MM.1S (cell line): Measurements from ENCODE around the gene SIPA1L2.

ENCODE experiments used
- DNase-seq: peaks from one replicate; pipeline ENCODE4 v3.0.0-alpha.2; 2015
- H2AFZ ChIP-seq: fragments of 300-600 bp; sonication (generic); 2 replicates; pipeline ENCODE4 v1.6.0; 2016; ENCODE audit warnings: antibody characterized with exemption, low read length
- H3F3A ChIP-seq: fragments of 300-600 bp; sonication (generic); 2 replicates; pipeline ENCODE4 v1.6.1; 2016; ENCODE audit warnings: mild to moderate bottlenecking, antibody characterized with exemption, low read length, moderate library complexity, mixed read lengths; ENCODE audit not compliant: insufficient read depth
- H3K27ac ChIP-seq: fragments of 300-600 bp; sonication (generic); 2 replicates; pipeline ENCODE4 v1.5.1; 2016; ENCODE audit warnings: mild to moderate bottlenecking, low read length
- H3K27me3 ChIP-seq: fragments of 300-600 bp; sonication (generic); replicated peaks from 2 replicates; pipeline ENCODE4 v1.6.0; 2016; ENCODE audit warnings: low read length; ENCODE audit not compliant: insufficient read depth
- H3K36me3 ChIP-seq: fragments of 300-600 bp; sonication (generic); replicated peaks from 2 replicates; pipeline ENCODE4 v1.6.1; 2016; ENCODE audit warnings: mild to moderate bottlenecking, low read length, mixed read lengths; ENCODE audit not compliant: insufficient read depth
- H3K4me1 ChIP-seq: fragments of 300-600 bp; sonication (generic); 2 replicates; pipeline ENCODE4 v1.6.1; 2016; ENCODE audit warnings: low read length, mixed read lengths
- H3K4me2 ChIP-seq: fragments of 300-600 bp; sonication (generic); 2 replicates; pipeline ENCODE4 v1.6.0; 2016; ENCODE audit warnings: low read depth, low read length
- H3K4me3 ChIP-seq: fragments of 300-600 bp; sonication (generic); 2 replicates; pipeline ENCODE4 v1.5.1; 2016; ENCODE audit warnings: low read length, mixed read lengths
- H3K79me2 ChIP-seq: fragments of 300-600 bp; sonication (generic); 2 replicates; pipeline ENCODE4 v1.6.1; 2016; ENCODE audit warnings: mixed run types, low read length, mixed read lengths
- H3K9ac ChIP-seq: fragments of 300-600 bp; sonication (generic); 2 replicates; pipeline ENCODE4 v1.6.1; 2016; ENCODE audit warnings: low read length, mixed read lengths
- H3K9me2 ChIP-seq: fragments of 300-600 bp; sonication (generic); replicated peaks from 2 replicates; pipeline ENCODE4 v1.6.1; 2016; ENCODE audit warnings: mild to moderate bottlenecking, low read length, mixed read lengths; ENCODE audit not compliant: insufficient read depth
- H3K9me3 ChIP-seq: fragments of 300-600 bp; sonication (generic); replicated peaks from 2 replicates; pipeline ENCODE4 v1.6.1; 2016; ENCODE audit warnings: mild to moderate bottlenecking, low read length, mixed read lengths; ENCODE audit not compliant: insufficient read depth
- H4K20me1 ChIP-seq: fragments of 300-600 bp; sonication (generic); 2 replicates; pipeline ENCODE4 v1.6.1; 2016; ENCODE audit warnings: mild to moderate bottlenecking, low read length, moderate library complexity, mixed read lengths; ENCODE audit not compliant: insufficient read depth
- CTCF ChIP-seq: fragments of 300-600 bp; sonication (generic); IDR thresholded peaks from 2 replicates; pipeline ENCODE4 v1.5.1; 2016; ENCODE audit warnings: antibody characterized with exemption, low read length, mixed read lengths
- EZH2 ChIP-seq: fragments of 300-600 bp; sonication (generic); optimal IDR thresholded peaks from 2 replicates; pipeline ENCODE3; 2017; ENCODE audit warnings: low read depth, mild to moderate bottlenecking, antibody characterized with exemption, low read length, mixed read lengths
- EZH2phosphoT487 ChIP-seq: fragments of 300-600 bp; sonication (generic); IDR thresholded peaks from 2 replicates; pipeline ENCODE4 v1.6.1; 2018; ENCODE audit warnings: antibody characterized with exemption, low read length

The SIPA1L2 gene

GRCh38 chr1:232662910-232663309 lies 33.0 kb upstream of the SIPA1L2 start:
- H3K4me1 ChIP-seq: no peaks in the 10 kb centered on the region
- H3K4me2 ChIP-seq: no peak overlapping the region
- no peaks in the 10 kb centered on the region for H4K20me1 ChIP-seq
- no peak overlapping the region for H3K27ac ChIP-seq
- no peak overlapping the region for H3K9ac ChIP-seq
- no peaks in the 10 kb centered on the region for H3K36me3 ChIP-seq
- TF ChIP-seq EZH2phosphoT487 (no peak), EZH2 (no peak), CTCF (no peak)
- peaks cover 4% of the 10 kb centered on the region for H3K27me3 ChIP-seq
- no peaks in the 10 kb centered on the region for H3K9me2 ChIP-seq
- no peaks in the 10 kb centered on the region for H3K9me3 ChIP-seq
- H2AFZ ChIP-seq: no peak overlapping the region
- no peak for DNase-seq
- H3K4me3 ChIP-seq: no peak overlapping the region
- H3K79me2 ChIP-seq: no peaks in the 10 kb centered on the region
- H3F3A ChIP-seq: no peaks in the 10 kb centered on the region

- TF ChIP-seq CTCF (no peak), EZH2phosphoT487 (no peak), EZH2 (no peak)
- H2AFZ ChIP-seq: no peak overlapping the region
- no peaks in the 10 kb centered on the region for H3K79me2 ChIP-seq
- H3K27me3 ChIP-seq: peaks cover 27% of the 10 kb centered on the region
- H3K27ac ChIP-seq: no peak overlapping the region
- no peak overlapping the region for H3K9ac ChIP-seq
- peaks cover 19% of the 10 kb centered on the region for H3K4me1 ChIP-seq
- DNase-seq: no peak
- H3K36me3 ChIP-seq: no peaks in the 10 kb centered on the region
- H3K9me3 ChIP-seq: no peaks in the 10 kb centered on the region
- no peaks in the 10 kb centered on the region for H4K20me1 ChIP-seq
- no peak overlapping the region for H3K4me3 ChIP-seq
- no peak overlapping the region for H3K4me2 ChIP-seq
- no peaks in the 10 kb centered on the region for H3K9me2 ChIP-seq
- H3F3A ChIP-seq: peaks cover 13% of the 10 kb centered on the region
Observed at GRCh38 chr1:232658386-232658785, 28.5 kb upstream of the SIPA1L2 start.

GRCh38 chr1:232657426-232658005 lies 27.6 kb upstream of the SIPA1L2 start:
- no peaks in the 10 kb centered on the region for H3K9me2 ChIP-seq
- no peak overlapping the region for H3K4me2 ChIP-seq
- H4K20me1 ChIP-seq: no peaks in the 10 kb centered on the region
- H3K4me1 ChIP-seq: peaks cover 19% of the 10 kb centered on the region
- no peak overlapping the region for H2AFZ ChIP-seq
- no peak for DNase-seq
- H3K9me3 ChIP-seq: no peaks in the 10 kb centered on the region
- TF ChIP-seq EZH2phosphoT487 (no peak), CTCF (no peak), EZH2 (no peak)
- peaks cover 31% of the 10 kb centered on the region for H3K27me3 ChIP-seq
- no peaks in the 10 kb centered on the region for H3K36me3 ChIP-seq
- H3F3A ChIP-seq: peaks cover 13% of the 10 kb centered on the region
- no peak overlapping the region for H3K4me3 ChIP-seq
- H3K9ac ChIP-seq: no peak overlapping the region
- no peaks in the 10 kb centered on the region for H3K79me2 ChIP-seq
- H3K27ac ChIP-seq: no peak overlapping the region
